ENCODE data around the gene UPB1.

DNA sequence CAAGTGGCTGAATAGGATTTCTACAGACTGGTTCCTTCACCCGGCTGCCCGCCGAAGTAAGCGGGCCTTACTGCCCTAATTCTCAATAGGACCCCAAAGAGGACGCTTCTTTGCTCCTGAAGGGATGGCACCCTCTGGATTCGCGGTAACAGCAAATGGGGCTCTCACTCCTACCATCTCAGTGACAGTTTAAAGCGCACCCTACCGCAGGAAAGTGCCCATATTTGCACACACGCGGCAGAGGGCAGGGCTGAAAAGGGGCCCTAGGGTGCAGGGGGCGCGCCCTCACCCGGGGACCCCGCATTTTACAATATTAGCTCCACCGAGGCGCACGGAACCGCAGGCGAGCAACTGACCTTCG, 985 bp upstream of the UPB1 start:
- TF ChIP-seq, protein P1, sequence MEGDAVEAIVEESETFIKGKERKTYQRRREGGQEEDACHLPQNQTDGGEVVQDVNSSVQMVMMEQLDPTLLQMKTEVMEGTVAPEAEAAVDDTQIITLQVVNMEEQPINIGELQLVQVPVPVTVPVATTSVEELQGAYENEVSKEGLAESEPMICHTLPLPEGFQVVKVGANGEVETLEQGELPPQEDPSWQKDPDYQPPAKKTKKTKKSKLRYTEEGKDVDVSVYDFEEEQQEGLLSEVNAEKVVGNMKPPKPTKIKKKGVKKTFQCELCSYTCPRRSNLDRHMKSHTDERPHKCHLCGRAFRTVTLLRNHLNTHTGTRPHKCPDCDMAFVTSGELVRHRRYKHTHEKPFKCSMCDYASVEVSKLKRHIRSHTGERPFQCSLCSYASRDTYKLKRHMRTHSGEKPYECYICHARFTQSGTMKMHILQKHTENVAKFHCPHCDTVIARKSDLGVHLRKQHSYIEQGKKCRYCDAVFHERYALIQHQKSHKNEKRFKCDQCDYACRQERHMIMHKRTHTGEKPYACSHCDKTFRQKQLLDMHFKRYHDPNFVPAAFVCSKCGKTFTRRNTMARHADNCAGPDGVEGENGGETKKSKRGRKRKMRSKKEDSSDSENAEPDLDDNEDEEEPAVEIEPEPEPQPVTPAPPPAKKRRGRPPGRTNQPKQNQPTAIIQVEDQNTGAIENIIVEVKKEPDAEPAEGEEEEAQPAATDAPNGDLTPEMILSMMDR (IDR thresholded peaks at IDR 0.05; ENCODE audit: low read depth, low read length, poor library complexity, severe bottlenecking) = no peak
- no peak for TF ChIP-seq EZH2phosphoT487 (IDR thresholded peaks at IDR 0.05; ENCODE audit: borderline replicate concordance, low read length)

Data from DOHH2 (cell line).